SKM-1 (cell line): ENCODE measurements around the gene BAZ1B.
A peak's percentile ranks its signal among the peaks of the same experiment; 100 is the strongest.
"Not testable (repeated sequence)": the region's sequence is repeated elsewhere in the genome, so short reads cannot be mapped to it uniquely, and the experiment has no call there.

Source experiments
- DNase-seq: peaks from one replicate; lab custom pipeline; 2025; ENCODE audit not compliant: unreplicated experiment; lab: John Stamatoyannopoulos, UW

BAZ1B gene, protein sequence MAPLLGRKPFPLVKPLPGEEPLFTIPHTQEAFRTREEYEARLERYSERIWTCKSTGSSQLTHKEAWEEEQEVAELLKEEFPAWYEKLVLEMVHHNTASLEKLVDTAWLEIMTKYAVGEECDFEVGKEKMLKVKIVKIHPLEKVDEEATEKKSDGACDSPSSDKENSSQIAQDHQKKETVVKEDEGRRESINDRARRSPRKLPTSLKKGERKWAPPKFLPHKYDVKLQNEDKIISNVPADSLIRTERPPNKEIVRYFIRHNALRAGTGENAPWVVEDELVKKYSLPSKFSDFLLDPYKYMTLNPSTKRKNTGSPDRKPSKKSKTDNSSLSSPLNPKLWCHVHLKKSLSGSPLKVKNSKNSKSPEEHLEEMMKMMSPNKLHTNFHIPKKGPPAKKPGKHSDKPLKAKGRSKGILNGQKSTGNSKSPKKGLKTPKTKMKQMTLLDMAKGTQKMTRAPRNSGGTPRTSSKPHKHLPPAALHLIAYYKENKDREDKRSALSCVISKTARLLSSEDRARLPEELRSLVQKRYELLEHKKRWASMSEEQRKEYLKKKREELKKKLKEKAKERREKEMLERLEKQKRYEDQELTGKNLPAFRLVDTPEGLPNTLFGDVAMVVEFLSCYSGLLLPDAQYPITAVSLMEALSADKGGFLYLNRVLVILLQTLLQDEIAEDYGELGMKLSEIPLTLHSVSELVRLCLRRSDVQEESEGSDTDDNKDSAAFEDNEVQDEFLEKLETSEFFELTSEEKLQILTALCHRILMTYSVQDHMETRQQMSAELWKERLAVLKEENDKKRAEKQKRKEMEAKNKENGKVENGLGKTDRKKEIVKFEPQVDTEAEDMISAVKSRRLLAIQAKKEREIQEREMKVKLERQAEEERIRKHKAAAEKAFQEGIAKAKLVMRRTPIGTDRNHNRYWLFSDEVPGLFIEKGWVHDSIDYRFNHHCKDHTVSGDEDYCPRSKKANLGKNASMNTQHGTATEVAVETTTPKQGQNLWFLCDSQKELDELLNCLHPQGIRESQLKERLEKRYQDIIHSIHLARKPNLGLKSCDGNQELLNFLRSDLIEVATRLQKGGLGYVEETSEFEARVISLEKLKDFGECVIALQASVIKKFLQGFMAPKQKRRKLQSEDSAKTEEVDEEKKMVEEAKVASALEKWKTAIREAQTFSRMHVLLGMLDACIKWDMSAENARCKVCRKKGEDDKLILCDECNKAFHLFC (N-terminal part only)

DNA sequence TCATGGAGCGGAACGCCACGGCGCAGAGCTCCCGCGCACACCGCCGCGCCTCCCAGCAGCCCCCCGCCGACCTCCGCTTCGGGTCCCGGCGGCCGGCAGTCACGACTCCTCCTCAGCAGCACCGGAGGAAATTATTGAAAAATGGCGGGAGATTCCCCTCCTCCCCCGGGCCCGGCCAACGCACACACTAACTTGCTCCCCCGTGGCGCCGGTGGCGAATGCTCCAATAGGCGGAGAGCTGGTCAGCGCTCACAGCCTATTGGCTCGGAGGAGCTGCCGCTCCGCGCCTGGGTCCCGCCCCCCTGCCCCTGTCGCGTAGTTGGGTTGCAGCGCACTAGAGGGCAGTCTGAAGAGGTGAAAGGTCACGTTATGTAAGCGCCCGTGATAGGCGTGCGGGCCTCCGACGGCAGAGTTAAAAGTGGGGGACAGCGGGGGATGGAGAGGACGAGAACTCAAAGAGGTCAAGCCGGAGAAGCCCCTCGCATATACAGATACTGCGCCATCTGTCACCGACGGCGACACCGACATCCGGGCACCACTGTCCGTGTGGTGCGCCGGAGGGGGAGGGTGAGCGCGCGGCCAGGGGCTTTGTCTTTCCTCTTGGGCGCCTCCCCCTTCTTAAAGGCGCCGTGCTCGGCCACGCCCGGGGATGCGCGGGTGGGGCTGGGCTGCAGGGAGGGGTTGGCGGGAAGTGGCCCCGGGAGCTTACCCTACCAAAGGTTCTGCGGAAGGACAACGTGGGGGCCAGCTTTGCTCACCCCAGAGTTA, at the start of gene BAZ1B:
Gene BAZ1B (minus strand): TSS at position 189 of the 768 bp plus-strand sequence. CDS start 360 bp downstream, outside the sequence.
- peak; percentile 95 for DNase-seq

DNA sequence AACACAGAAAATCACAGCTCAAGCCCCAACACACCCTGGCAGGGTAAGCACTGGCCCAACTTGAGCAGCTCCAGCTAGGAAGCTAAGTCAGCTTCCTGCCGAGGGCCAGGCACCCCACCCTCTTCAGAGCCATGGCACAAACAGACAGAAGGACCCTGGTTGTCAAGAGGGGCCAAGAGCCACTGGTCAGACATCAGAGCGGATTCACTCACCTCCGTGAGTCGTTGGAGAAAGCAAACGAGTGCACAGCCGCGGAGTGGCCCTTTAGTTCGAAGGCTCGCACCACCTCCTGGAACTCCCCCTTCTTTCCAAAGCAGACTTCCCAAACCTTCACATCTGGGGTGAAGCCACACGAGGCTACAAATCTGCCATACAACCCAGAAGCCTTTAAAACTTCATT, 48.9 kb upstream of the BAZ1B start:
- no peak for DNase-seq

DNA sequence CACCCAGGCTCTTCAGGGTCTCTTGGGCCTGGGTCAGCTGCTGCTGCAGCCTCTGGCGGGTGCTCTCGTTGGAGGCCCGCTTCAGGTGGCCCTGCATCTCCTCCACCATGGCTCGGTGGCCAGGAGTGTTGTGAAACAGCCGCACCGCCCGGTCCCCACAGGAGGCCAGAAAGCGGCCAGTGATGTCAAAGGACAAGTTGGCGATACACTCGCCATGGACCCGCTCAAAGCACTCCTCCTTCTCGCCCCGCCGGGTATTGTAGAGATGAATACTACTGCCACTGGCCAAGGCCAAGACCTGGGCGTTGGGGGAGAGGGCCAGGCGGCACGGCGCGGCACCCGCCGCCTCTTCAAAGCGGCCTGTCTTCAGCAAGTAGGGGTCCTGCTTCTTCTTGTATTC, 48.4 kb upstream of the BAZ1B start:
- DNase-seq = no peak

DNA sequence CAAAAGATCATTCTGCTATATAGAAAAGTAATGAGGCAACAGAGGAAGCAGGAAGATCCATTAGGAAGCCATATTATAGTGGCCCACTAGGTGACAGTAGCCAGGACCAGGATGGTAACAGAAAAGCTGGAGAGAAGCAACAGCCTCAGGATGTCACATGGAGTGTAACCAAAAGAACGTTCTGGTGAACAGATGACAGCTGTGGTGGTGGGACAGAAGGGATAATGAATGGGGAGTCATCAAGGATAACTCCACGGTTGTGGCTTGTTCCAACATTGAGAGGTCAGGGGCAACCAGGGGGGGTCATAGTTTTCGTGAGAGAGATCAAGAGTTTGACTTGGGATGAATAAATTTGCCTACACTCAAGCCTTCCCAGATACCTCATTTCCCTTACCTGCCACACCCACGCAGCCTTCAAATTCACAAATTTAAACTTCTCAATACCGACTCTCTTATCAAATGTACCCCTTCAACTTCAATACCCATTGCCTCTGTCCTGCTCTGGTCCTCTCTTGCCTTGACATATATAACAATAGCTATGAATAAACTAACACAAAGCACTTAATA, 47.0 kb upstream of the BAZ1B start:
- no peak for DNase-seq

DNA sequence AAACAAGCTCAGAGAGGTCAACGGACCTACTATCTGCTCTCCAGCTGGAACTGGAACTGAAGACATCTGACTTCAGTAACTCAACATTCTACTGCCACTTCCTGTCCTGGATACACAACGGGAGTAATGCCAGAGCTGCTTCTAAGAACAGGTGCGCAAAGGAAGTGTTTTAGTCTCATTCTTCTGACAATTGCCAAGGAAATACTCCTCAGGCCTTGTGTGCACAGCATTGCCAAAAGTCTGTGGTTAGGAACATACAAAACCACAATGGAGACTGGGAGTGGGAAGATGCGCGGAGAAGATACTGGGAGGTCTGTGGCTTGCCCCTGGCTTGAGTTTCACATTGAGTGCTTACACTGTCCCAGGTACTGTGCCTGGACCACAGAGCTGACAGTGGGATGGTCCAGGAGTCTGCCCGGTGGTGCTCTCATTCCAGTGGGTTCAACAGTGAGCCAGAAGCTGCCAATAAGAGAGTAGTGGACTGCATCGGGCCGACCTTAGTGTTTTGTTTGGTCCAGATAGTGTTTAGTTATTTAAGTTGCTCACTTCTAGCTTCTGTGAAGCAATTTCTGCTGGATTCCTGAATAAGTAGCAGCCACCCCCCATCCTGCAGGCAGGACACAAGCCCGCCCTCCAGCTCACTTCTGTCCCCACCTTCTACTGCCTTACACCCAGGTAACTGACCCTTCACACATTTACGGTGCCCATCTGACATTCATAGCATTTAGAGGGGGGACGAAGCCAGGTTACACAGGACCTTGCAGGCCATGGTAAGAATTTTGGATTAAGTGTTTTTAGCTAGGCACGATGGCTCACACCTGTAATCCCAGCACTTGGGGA, 46.0 kb upstream of the BAZ1B start:
- no peak for DNase-seq

DNA sequence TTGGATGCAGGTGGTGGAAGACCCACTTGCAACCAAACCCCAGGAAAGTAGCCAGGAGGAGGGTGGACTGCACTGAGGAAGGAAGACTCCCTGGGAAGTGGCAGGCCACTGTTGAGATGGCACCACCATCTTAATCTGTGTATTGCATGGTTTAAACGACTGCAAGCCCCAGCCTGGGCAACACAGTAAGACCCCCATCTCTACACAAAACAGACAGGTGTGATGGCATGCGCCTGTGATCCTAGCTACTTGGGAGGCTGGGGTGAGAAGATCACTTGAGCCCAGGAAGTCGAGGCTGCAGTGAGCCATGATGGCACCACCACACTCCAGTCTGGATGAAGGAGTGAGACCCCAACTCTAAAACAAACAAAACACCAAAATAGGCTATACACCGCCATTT, 45.0 kb upstream of the BAZ1B start:
- DNase-seq = no peak

DNA sequence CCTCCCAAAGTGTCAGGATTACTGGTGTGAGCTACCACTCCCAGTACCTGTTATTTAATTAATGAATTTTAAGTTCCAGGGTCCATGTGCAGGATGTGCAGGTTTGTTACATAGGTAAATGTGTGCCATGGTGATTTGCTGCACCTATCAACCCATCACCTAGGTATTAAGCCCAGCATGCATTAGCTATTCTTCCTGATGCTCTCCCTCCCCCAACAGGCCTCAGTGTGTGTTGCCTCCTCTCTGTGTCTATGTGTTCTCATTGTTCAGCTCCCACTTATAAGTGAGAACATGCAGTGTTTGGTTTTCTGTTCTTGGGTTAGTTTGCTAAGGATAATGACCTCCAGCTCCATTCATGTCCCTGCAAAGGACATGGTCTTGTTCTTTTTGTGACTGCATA, 44.3 kb upstream of the BAZ1B start:
- DNase-seq = not testable (repeated sequence)

DNA sequence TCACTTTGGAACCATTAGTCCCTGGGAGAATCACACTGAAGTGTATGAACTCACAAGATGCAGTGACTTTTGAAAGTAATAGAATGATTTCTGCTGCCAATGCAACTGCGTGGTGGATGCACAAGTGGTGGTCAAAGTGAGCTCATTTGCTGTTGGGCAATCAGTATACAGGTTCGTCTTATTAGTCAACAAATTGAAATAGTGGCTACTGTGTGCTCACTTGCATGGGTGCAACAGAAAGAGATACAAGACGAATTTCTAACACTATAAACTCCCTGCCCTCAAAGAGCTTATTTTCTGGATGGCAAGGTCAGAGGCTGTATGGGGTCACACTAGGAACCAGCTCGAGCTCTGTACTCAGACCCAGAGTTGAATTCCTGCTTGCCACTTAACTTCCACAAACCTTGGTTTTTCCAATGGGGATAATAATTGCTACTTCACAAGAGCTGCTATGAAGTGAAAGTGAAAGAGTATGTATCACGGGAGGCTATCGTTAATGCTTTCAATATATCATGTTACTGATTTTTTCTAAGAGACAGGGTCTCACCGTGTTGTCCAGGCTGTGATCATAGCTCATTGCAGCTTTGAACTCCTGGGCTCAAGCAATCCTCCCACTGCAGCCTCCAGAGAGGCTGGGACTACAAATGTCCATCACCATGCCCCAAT, 43.7 kb upstream of the BAZ1B start:
- no peak for DNase-seq

DNA sequence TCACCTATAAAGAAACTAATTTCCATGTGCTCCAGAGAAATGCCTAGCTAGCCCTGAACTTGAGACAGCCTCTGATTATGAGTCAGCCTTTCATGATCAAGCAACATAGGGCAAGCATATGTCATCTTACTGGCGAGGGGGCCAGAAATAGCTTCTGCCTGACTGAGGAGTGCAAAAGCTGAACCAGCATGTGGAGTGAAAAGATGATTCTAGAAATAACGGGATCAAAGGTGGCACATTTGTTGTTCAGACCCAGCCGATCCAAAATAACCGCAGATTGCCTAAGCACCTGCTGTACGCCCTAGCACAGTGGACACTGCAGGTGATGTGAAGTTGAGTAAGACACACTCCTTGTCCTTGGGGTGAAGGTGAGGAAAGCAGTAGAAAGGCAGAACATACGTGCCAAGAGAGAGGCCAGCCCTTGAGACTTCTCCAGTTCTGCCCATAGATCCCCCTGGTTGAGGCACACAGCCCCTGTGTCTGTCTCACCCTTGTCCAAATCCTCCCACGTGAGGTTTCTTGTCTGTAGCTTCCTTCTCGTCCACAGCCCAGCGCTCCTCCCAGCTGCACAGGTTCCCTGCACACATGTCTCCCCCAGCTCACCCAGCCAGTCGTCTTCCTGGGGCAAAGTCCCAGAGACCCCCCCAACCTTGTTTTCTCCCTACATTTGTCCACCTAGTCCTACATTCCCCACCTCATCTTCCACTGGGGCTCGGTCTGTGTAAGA, 38.2 kb upstream of the BAZ1B start:
- DNase-seq = no peak

DNA sequence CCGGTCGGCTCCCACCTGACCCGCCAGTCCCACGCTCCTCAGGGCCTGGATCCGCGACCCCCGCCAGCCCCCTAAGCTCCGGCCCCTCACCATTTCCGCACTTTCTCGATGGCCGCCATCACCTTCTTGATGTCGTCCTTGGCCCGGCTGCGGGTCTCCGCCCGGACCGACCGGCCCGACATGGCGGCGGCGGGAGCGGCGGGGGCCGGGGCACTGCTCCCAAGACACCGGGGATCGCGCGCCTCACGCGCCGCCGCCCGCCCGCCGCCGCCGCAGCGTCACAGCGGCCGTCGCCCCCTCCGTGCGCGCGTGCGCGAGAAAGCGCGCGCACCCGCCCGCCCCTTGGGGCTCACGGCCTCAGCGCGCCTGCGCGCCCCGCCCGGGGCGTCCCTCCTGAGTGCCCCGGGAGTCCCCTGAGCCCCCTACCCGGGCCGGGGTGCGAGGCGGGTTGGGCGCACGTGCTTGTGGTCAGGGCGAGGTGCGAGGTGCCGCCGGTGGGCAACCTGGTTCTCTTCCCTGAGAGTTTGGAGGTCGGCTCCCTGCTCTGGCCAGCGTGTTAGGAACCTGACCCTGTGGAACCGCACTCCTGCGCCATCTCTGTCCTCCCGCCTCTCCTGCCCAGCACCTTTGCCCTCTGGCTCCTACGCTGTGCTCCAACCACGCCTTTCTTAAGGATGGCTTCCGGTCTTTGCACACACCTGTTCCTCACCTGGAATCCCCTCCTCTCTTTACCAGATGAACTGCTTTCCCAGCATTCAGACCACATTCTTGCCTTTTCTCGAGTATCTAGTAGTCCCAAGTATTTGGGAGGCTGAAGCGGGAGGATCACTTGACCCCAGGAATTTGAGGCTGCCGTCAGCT, 35.5 kb upstream of the BAZ1B start, which contains the start of gene BCL7B:
Gene BCL7B (minus strand): TSS at position 294 of the 861 bp plus-strand sequence. CDS start 112 bp downstream, at position 182.
- peak; percentile 44 for DNase-seq

DNA sequence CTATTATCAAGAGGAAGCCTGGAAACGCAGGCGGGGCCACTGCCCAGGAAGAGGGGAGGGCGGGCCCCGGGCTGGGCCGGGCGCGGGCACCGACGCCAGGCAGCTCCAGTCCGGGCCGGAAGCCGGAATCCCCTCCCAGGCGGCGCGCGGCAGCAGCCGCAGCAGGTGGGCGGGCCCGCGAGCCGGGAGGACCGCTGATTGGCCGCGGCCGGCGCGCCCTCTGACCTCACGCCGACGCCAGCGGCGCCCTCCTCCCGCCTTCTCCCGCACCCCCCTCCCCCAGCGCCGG, 35.0 kb upstream of the BAZ1B start:
- DNase-seq = peak; percentile 84

DNA sequence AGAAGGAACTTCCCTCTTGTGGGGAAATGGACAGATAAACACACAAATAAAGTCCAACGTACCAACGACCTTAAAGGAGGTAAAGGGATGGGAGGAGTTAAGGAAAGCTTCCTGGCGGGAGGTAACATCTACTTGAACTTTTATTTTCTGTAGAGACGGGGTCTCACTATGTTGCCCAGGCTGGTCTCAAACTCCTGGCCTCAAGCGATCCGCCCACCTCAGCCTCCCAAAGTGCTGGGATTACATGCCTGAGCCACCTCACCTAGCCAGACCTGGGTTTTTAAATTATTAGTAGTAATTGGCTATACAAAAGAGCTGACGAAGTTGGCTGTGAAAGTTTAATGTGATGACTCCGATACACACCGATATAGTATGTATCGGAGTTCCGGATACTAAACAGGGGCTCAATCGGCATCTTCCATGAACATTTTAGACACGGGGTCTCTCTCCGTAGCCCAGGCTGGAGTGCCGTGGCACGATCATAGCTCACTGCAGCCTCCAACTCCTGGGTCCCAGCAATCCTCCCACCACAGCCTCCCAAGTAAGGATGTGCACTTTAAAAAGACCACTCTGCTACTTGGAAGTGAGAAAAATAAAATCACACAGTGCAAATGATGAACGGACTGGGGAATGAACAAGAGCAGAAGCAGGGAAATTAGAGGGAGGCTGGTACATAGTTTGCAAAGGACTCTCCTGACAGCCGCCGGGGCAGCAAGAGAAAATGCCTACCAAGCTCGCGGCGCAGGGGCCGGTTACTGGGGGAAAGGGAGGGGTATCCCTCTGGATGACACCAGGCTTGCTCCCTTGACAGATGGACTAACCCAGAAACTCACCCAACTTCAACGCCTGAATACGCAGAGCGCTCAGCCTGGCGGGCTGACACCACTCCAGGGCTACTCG, 34.4 kb upstream of the BAZ1B start:
- no peak for DNase-seq

DNA sequence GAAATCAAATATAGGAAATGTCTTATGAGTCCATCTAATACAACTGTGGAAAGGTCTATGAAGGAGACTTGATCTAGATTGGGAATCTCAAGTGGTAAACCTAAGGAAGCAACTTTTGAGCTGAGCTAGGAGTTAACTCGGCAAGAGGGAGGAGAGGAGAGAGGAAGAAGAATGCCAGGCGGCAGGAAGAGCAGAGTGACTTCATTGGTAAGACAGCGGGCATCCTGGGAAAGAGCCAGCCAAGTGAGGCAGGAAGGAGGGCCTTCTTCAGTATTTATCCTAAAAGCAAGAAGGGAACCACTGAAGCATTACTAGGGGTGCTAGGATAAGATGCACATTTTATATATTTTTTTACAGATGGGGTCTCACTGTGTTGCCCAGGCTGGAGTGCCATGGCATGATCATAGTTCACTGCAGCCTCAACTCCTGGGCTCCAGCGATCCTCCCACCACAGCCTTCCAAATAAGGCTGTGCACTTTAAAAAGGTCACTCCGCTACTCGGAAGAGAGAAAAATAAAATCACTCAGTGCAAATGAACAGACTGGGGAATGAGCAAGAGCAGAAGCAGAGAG, 33.4 kb upstream of the BAZ1B start:
- DNase-seq = no peak

DNA sequence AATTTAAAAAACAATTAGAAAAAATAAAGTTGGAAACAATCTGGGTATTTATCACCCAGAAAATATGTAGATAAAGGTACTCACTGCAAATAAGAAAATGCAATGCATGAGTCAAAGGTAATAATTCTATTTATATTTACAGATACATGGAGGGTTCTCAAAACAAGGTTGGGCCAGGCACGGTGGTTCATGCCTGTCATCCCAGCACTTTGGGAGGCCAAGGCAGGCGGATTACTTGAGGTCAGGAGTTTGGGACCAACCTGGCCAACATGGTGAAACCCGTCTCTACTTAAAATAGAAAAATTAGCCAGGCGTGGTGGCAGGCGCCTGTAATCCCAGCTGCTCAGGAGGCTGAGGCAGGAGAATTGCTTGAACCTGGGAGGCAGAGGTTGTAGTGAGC, 28.0 kb upstream of the BAZ1B start:
- not testable (repeated sequence) for DNase-seq

DNA sequence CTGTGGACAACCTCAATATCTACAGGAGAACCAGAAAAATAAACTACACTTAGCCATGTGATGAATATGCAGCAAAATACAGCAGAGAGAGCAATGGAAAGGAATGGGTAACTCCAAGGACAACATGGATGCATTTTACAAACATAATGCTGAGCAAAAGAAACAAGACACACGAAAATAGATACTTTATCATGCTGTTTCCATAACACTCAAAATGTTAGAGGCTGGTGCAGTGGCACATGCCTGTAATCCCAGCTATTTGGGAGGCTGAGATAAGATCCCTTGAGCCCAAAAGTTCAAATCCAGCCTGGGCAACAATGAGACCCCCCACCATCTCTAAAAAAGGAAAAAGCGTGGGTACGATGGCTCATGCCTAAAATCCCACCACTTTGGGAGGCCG, 27.1 kb upstream of the BAZ1B start:
- DNase-seq = no peak

DNA sequence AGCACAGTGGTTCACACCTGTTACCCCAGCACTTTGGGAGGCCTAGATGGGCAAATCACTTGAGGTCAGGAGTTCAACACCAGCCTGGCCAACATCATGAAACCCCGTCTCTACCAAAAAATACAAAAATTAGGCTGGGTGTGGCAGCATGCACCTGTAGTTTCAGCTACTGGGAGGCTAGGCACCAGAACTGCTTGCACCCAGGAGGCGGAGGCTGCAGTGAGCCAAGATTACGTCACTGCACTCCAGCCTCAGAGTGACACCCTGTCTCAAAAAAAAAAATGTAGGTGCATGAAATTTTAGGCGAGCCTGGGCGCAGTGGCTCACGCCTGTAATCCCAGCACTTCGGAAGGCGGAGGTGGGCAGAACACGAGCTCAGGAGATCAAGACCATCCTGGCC, 25.7 kb upstream of the BAZ1B start:
- no peak for DNase-seq
